Muscle layer of colon (tissue), 2 donors: ENCODE results near the gene C17orf58.
"Not testable (repeated sequence)": the region's sequence is repeated elsewhere in the genome, so short reads cannot be mapped to it uniquely, and the experiment has no call there.

Source experiments
- H3K27ac ChIP-seq: one replicate; pipeline ENCODE4 v1.7.0; 2013; ENCODE audit warnings: low read depth, mild to moderate bottlenecking, low read length, moderate library complexity
- H3K27me3 ChIP-seq, 2 donors: one replicate each; pipeline ENCODE4 v1.7.0; 2013; ENCODE audit warnings: low read length in 2 of 2, mild to moderate bottlenecking in 2 of 2; ENCODE audit not compliant: insufficient read depth in 2 of 2, control insufficient read depth in 1 of 2
- H3K36me3 ChIP-seq: one replicate; pipeline ENCODE4 v1.7.0; 2013; ENCODE audit warnings: mild to moderate bottlenecking, low read length; ENCODE audit not compliant: insufficient read depth
- H3K4me1 ChIP-seq: one replicate; pipeline ENCODE4 v1.7.0; 2013; ENCODE audit warnings: mild to moderate bottlenecking, low read length; ENCODE audit not compliant: insufficient read depth
- H3K4me3 ChIP-seq, 2 donors: one replicate each; pipeline ENCODE4 v1.7.0; 2013; ENCODE audit warnings: low read length in 2 of 2, low read depth in 1 of 2, mild to moderate bottlenecking in 1 of 2, moderate library complexity in 1 of 2
- H3K9ac ChIP-seq: one replicate; pipeline ENCODE4 v1.7.0; 2013; ENCODE audit warnings: low read length
- H3K9me3 ChIP-seq: one replicate; pipeline ENCODE4 v1.7.0; 2013; ENCODE audit warnings: mild to moderate bottlenecking, low read length
- donor health status: abdominal sarcoma.
- donor health status: Adenocarcinoma of cecum.

C17orf58 gene

DNA sequence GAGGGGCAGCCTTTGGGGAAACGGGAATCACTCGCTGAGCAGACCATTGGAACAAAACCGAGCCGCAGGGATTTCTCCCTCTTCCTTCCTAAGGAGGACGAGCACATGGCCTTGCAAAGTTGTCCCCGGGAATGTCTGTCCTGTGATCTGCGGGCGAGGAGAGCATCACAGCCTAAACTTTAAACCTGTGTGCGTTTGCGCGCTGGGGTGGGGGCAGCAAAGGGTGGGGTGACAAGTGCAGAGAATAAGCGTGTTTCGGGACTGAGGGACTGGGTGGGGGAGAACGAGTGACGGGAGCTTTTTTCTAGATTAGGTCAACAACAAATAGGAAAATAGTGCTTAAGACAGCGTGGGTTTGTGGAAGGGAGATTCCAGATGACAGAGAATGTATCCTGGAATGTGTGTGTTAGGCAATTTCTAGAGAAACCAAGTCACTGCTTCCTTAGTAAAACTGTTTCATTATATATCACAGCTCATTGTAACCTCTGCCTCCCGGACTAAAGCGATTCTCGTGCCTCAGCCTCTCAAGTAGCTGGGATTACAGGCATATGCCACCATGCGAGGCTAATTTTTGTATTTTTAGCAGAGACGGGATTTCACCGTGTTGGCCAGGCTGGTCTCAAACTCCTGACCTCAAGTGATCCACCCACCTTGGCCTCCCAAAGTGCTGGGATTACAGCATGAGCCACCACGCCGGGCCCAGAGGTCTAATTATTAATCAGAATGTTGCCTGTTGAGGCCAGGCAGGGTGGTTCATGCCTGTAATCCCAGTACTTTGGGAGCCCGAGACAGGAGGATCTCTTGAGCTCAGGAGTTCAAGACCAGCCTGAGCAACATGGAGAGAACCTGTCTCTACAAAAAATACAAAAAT, at the start of gene C17orf58:
Gene C17orf58, minus strand, starts transcription at position 169 of the 871 bp plus-strand sequence. CDS start 271 bp downstream, outside the sequence.
- not testable (repeated sequence) for H3K36me3 ChIP-seq, H3K9me3 ChIP-seq, H3K4me1 ChIP-seq, H3K27me3 ChIP-seq
- peak within 1 kb of the TSS; percentile 49 for H3K27ac ChIP-seq
- peak within 1 kb of the TSS; percentile 35 for H3K9ac ChIP-seq
- peak within 1 kb of the TSS; percentile 34 to 76 for H3K4me3 ChIP-seq

DNA sequence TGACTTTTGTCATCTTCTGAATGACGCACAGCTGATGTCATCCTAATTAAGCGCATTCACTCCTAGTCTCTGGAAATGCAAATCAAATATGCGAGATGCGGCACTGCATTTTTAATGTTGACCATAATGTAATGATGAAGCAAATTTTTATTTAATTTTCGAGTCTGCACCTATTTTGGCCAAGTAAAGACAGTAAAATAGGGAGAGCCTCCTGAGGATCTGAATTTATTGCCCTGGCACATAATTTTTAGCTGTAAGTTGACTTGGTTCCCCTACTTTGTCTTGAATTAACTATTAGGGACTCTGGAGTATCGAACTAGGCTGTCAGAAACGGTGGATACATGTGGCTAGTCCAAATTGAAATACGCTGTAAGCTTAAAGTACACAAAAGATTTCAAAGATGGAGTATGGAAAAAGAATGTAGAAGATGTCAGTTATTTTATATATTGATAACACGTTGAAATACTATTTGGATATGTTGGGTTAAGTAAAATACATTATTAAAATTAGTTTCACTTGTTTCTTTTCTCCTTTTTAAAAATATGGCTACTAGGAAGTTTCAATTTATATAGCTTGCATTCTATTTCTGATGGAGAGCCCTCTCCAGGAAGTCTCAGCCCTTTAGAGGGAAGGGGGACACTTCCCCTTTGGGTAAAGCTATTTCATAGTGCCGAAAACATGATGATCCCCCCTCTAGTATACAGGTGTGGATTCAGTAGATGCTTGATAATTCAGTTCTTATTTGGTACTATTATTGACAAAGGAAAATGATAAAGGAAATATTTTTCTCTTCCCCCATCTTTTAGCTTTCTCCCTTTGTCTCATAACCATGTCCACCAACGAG, 40.3 kb upstream of the C17orf58 start:
- no peaks in the 10 kb centered on the region for H3K9me3 ChIP-seq
- peak overlapping the region; percentile 83 for H3K27ac ChIP-seq
- peaks cover 18% of the 10 kb centered on the region for H3K36me3 ChIP-seq
- H3K4me1 ChIP-seq = peaks cover 6% of the 10 kb centered on the region
- H3K9ac ChIP-seq = peak overlapping the region; percentile 37
- H3K27me3 ChIP-seq = no peaks in the 10 kb centered on the region
- peak overlapping the region; percentile 72 to 75 for H3K4me3 ChIP-seq

DNA sequence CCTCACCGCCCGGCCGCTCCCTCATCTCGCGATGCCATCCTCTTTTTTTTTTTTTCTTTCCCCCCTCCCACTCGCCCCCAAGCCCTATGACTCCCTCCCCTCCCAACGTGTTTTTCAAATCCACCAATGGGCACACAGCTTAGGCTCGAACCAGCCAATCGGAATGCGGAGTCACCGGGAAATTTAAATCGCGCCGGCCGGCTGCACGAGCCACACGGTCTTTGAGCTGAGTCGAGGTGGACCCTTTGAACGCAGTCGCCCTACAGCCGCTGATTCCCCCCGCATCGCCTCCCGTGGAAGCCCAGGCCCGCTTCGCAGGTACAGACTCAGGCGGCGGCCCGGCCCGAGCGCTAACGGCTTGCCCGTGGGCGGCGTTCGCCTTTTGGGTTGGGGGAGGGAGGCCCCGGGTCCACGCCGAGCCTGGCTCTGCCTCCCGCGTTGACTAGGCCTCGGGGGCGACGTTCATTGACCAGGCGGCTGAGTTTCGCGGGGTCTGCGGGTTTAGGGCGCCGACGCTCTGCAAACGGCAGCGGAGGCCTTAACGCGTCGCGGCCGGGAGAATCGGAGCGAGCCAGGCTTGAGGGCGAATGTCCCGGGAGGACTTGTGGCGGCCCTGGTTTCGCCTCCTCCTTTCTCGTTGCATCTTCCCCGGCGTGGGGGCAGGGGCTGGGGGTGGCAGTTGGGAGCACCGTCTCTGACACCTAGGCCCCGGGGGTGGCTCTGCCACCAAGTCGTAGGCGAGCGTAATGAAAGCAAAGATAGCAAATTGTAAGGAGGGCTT, 39.4 kb upstream of the C17orf58 start, which contains the start of gene KPNA2:
Gene KPNA2, plus strand, starts transcription at position 213 of the 781 bp plus-strand sequence. CDS start 1,398 bp downstream, outside the sequence.
- H3K27ac ChIP-seq = peak within 1 kb of the TSS; percentile 83
- H3K36me3 ChIP-seq = peaks cover 18% of the 10 kb centered on the region
- peaks cover 6% of the 10 kb centered on the region for H3K4me1 ChIP-seq
- H3K9me3 ChIP-seq = no peaks in the 10 kb centered on the region
- peak within 1 kb of the TSS; percentile 72 to 75 for H3K4me3 ChIP-seq
- H3K27me3 ChIP-seq = no peaks in the 10 kb centered on the region
- peak within 1 kb of the TSS; percentile 37 for H3K9ac ChIP-seq

DNA sequence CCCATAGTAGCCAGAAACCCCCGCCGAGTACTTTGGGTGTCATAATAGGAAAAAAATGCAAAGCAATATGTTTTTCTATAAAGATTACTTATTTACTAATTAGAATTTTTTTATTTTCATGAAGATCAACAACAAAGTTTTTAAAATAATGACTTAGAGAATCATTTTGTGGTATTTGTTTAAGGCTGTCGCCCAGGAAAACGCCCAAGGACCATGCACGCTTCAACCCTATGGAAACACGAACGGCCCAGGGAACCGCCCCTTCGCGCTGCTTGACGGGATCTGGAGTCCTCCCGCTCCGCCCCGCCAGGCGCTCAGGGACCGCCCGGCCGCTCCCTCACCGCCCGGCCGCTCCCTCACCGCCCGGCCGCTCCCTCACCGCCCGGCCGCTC, 38.9 kb upstream of the C17orf58 start:
- Histone ChIP-seq H3K4me1 (peaks cover 6% of the 10 kb centered on the region), H3K27ac (peak overlapping the region; percentile 44), H3K36me3 (peaks cover 13% of the 10 kb centered on the region), H3K9ac (no peak overlapping the region), H3K27me3 (no peaks in the 10 kb centered on the region), H3K4me3 (no peak overlapping the region), H3K9me3 (no peaks in the 10 kb centered on the region)

DNA sequence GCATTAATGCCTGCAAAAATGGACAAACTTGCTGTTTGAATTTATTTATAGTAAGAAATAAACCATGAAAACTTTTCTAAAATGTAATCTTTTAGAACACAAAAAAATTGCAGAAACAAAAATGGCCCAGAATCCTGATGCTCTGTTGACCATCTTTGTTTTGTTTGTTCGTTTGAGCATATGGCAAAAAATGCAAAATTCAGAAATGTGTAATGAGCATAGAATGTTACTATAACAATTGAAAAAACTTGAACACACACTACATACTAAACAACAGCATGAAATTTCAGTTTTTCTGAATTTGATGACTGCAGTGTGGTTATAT, 38.1 kb upstream of the C17orf58 start:
- Histone ChIP-seq H3K9ac (no peak overlapping the region), H3K4me3 (no peak overlapping the region), H3K9me3 (no peaks in the 10 kb centered on the region), H3K27ac (no peak overlapping the region), H3K27me3 (no peaks in the 10 kb centered on the region), H3K4me1 (peaks cover 6% of the 10 kb centered on the region), H3K36me3 (peaks cover 10% of the 10 kb centered on the region)

DNA sequence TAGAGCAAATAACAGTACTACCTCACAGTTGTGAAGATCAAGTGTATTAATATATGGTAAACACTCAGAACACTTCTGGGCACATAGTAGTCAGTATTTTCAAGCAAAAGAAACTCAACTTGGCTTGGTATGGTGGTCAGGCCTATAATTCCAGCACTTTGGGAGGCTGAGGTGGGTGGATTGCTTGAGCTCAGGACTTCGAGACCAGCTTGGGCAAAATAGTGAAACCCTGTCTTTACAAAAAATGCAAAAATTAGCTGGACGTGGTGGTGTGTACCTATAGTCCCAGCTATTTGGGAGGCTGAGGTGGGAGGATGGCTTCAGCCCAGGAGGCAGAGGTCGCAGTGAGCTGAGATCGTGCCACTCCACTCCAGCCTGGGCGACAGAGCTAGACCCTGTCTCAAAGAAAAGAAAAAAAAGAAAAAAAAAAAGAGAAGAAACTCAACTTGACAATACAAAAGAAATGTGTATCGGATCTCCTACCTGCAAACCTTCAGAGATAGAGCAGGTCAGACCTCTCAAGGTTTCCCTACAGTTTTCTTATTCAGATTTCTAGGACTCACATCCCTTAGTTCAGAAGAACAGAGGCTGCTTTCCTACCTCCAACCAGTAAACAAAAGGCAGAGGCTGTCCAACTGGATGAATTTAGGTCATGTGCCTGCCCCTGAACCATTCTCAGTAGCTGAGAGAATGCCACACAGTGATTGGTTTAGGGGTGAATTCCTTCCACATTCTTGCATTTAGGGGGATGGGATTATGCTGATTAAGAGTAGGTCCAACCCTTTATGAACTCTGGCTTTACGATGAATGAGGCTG, 37.6 kb upstream of the C17orf58 start:
- H3K27me3 ChIP-seq = no peaks in the 10 kb centered on the region
- H3K27ac ChIP-seq = no peak overlapping the region
- peaks cover 6% of the 10 kb centered on the region for H3K4me1 ChIP-seq
- H3K4me3 ChIP-seq = no peak overlapping the region
- H3K9me3 ChIP-seq = no peaks in the 10 kb centered on the region
- H3K9ac ChIP-seq = no peak overlapping the region
- peaks cover 10% of the 10 kb centered on the region for H3K36me3 ChIP-seq

DNA sequence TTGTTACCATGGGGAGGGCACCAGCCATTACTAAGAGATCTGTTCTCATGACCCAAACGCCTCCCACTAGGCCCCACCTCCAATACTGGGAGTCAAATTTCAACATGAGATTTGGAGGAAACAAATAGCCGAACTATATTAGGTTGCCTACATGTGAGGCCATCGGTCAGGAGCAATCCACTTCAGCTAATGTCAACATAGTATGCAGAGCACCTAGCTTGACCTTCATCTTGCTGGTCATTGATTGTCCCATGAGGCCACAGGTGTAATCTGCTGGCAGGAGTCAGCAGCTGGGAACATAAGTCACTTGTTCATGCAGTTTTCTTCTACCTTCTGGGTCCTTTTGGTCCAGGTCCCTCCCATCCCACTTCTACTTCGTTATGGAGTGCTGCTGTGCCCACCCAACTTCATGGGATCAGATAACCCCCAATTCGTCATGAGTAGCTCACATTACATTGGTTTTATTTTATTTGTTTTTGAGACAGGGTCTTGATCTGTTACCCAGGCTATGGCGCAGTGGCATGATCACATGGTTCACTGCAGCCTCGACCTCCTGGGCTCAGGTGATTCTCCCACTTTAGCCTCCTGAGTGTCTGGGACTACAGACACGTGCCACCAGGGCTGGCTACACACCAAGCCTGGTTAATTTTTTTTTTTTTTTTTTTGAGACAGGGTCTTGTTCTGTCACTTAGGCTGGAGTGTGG, 33.4 kb upstream of the C17orf58 start:
- H3K27ac ChIP-seq = no peak overlapping the region
- no peaks in the 10 kb centered on the region for H3K36me3 ChIP-seq
- no peak overlapping the region for H3K9ac ChIP-seq
- H3K9me3 ChIP-seq = no peaks in the 10 kb centered on the region
- H3K27me3 ChIP-seq = no peaks in the 10 kb centered on the region
- H3K4me3 ChIP-seq = no peak overlapping the region
- H3K4me1 ChIP-seq = no peaks in the 10 kb centered on the region

DNA sequence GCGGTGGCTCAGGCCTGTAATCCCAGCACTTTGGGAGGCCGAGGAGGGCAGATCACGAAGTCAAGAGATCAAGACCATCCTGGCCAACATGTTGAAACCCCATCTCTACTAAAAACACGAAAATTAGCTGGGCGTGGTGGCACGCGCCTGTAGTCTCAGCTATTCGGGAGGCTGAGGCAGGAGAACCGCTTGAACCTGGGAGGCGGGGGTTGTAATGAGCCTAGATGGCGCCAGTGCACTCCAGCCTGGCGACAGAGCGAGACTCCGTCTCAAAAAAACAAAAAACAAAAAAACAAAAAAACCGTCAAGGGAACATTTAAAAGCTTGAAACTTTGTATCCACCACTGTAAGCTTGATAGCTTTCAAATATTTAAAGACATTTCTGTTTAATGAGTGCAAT, 26.3 kb upstream of the C17orf58 start:
- not testable (repeated sequence) for H3K27ac ChIP-seq, H3K4me1 ChIP-seq, H3K27me3 ChIP-seq, H3K9ac ChIP-seq, H3K4me3 ChIP-seq, H3K36me3 ChIP-seq, H3K9me3 ChIP-seq

DNA sequence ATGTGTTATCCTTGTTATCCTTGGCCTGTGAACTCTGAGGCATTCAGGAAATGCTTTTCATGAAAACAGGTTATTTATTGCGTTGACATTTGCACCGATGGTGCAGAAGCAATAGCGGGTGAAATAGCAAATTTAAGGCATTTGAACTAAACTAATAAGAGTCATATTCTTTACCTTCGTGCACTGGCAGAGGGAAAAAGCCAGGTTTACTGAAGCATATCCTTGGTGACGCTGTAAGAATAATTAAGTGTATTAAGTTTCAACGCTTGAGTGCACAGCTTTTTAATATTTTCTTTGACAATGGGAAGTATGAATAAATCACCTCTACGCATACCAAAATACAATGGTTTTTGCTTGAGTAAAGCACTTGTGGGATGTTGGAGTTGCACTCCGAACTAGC, 25.7 kb upstream of the C17orf58 start:
- Histone ChIP-seq H3K27me3 (no peaks in the 10 kb centered on the region), H3K4me3 (no peak overlapping the region), H3K9me3 (no peaks in the 10 kb centered on the region), H3K36me3 (no peaks in the 10 kb centered on the region), H3K4me1 (peaks cover 4% of the 10 kb centered on the region), H3K27ac (no peak overlapping the region), H3K9ac (no peak overlapping the region)

DNA sequence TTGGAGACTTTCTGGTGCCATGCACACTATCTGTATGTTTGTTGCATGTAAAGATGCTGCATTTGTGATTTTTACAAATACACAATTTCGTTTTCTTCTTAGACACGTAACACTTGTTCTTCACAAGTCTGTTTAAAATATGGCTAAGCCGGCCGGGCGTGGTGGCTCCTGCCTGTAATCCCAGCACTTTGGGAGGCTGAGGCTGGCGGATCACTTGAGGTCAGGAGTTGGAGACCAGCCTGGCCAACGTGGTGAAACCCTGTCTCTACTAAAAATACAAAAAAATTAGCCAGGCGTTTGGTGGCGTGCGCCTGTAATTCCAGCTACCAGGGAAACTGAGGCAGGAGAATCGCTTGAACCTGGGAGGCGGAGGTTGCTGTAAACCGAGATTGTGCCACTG, 24.5 kb upstream of the C17orf58 start:
- peak overlapping the region; percentile 60 for H3K9ac ChIP-seq
- H3K4me3 ChIP-seq = peak overlapping the region in 1 of 2 donors; percentile 91
- peak overlapping the region; percentile 94 for H3K27ac ChIP-seq
- H3K36me3 ChIP-seq, H3K9me3 ChIP-seq, H3K27me3 ChIP-seq, H3K4me1 ChIP-seq: not testable (repeated sequence)
